GM18508 (cell line): ENCODE measurements around the gene MTF2.
"Not testable (repeated sequence)": the region's sequence is repeated elsewhere in the genome, so short reads cannot be mapped to it uniquely, and the experiment has no call there.

Source experiments
- ATAC-seq: cut with Tn5 transposase; IDR thresholded peaks from one replicate; pipeline ENCODE4 v1.9.1; 2021; ENCODE audit warnings: moderate number of reproducible peaks; ENCODE audit not compliant: insufficient read depth, unreplicated experiment

MTF2 gene

DNA sequence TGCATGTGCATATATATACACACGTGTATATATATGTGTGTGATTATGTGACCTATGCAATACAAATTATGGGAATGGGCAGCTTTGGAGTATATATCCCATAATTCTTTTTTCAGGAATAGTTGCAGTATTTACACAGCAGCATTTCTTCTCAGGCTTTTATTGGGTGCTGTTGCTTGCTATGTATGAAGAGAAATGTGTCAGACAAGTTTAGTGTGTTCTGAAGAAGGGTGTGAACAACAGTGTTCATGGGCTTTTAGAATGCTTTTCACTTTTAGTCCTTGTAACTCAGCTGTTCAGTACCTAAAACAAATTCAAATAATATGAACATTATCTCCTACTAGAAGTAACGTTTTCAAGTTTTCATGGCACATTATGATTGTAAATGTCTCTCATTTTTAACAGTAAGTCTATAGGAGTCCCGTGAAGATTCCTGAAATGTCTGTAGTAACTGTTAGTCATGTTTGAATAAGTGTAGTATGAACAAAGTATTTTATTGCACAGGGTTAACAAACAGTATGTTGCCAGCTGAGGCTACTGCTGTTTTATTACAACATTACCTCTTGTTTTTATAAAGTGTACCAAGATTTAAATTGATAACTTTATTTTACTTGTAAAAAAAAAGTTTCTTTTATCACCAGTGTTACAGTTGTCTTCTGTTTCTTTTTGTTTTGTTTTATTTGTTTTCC lies 58.7 kb downstream of the MTF2 start:
- ATAC-seq, result no peak

DNA sequence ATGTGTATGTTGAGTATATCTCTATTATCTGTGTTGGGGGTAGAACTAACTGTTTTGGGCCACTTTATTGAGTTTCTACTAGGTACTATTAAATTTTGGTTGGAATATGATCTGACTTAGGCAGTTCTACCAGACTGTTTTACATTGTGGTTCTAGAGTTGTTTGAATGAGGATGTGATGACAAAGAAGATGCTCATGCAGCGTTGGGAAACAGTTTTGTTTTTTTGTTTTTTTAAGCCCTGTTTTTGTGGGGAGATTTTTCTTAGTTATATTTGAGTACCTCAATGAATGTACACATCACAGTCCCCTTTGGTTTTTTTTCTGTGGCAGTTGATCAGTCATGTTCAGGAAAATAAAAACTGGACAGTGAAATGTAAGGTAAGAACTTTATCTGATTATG lies 61.0 kb downstream of the MTF2 start:
- no peak for ATAC-seq

DNA sequence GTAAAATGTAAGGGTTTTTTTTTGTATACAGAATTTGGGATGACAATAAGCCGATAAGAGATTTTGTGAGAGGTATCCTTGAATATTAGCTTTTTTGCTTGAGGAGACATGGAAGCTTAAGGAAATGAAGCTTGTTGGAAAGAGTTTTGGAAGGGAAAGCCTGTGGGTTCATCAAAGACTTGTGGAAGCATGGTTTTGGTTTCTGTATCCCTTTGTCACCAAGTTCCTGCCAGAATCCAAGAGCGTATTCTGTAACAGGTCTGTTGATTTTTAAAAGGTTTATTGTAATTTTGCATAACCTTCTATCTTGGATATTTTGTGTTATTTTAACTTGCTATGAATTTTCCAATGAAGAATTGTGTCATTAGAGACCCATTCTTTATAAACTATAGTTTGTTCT lies 63.1 kb downstream of the MTF2 start:
- no peak for ATAC-seq

DNA sequence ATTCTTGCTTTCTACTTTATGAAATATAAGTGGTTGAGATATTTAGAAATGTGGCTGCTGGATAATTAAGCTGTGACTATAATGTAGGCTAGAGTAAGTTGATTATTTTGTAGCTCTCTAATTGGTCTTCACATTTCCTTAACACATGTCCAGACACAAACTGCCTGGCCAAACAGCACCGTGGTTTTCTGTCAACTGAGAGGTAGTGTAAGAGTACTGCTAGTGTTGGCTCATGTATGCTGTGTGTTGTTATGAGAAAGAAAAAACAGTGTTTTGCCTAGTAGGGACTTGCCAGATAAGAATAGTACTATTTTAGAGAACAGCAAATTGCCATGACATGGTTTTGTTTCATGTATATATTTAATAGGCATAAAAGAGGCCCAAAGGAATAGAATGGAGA lies 64.1 kb downstream of the MTF2 start:
- no peak for ATAC-seq

DNA sequence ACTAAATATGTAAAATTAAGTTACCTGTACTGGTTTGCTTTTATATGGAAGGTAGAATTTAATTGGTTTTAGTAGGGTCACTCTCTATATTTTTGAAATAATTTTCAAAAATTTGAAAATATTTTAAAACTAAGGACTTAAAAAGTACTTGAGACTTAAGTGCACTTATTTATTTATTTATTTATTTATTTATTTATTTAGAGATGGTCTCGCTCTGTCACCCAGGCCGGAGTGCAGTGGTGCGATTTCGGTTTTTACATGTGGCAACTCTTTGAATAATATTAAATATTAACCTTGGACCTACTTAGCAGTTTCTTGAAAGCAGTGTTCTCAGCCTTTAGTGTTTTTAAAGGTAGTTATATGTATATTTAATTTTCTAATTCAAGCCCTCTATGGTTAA lies 64.7 kb downstream of the MTF2 start:
- ATAC-seq, result no peak

DNA sequence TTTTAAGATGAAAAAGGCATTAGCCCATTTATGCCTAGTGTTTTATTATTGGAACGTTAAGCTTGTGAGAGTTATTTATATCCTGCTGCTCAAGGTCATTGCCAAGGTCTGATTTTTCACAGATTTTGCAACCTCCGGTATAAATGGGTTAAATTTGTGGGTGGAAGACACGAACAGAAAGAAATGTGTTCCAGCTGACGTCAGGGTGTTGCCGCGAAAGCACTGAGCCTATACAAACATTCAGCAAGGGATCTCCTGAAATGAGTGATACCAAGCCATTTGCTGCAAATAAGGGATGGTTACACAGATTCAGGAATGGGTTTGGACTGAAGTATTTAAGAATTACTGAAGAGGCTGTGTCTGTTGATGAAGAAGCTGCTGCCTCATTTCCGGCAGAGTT lies 68.9 kb downstream of the MTF2 start:
- no peak for ATAC-seq

DNA sequence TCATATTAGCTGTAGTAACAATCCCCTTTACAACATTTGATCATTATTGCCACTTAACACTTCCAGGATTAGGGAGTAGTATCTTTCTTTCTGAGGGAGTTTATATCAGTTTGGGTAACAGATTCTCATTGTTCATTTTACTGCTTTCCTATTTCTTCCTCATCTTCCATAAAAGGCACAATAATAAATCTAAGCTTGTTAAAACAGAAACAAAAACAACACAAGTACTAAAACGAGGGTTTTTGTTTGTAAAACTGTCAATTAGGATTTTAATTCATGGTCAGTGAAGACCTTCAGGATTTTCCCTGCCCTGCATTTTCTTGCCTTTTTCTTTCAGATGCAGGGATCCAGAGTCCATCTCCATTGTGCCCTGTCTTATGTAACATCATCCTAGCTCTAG lies 71.6 kb downstream of the MTF2 start:
- ATAC-seq, result no peak

DNA sequence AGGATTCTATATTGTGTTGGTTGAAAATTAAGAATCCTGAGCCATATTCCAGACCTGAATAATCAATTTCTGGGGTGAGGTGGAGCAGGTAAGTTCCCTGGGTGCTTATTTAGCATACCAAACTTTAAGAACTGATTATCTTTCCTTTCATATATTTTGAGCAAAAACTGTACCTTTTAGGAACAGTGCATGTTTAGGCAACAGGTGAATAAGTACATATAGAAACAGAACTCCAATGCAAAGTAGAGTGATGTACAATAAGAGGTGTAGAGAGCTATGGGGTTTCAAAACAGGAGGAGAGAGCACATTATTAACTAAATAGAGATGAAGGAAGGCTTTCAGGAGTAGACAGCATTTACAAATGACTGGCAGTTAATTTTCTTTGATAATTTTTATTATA lies 72.4 kb downstream of the MTF2 start:
- ATAC-seq, result no peak

DNA sequence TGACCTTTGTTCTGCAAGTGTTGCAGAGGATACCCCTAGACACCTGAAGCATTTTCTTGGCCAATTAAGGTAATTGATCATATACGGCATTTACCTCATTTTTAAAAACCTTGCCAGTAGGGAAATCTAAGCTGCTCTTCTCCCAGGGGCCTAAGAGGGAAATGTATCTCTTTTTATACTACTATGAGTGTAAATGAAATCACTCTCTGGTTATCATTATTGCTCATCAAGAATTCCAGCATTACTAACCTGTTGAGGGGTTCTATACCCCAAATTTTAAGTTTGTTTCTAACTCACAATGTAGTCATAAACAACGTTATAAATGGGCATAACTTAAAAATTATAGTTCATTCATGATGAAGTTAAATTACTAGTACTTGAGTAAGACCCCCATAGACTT lies 73.8 kb downstream of the MTF2 start:
- no peak for ATAC-seq

DNA sequence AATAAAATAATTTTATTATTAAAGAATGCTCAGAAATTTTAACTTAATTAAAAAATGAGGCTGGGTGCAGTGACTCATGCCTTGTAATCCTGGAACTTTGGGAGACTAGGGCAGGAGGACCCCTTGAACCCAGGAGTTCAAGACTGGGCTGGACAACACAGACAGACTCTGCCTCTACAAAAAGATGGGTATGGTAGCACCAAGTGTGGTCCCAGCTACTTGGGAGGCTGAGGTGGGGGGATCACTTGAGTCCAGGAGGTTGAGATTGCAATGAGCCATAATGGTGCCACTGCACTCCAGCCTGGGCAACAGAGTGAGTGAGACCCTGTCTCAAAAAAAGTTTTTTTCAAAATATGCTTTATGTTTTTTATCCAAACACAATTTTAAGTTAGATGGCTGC lies 75.8 kb downstream of the MTF2 start:
- no peak for ATAC-seq

DNA sequence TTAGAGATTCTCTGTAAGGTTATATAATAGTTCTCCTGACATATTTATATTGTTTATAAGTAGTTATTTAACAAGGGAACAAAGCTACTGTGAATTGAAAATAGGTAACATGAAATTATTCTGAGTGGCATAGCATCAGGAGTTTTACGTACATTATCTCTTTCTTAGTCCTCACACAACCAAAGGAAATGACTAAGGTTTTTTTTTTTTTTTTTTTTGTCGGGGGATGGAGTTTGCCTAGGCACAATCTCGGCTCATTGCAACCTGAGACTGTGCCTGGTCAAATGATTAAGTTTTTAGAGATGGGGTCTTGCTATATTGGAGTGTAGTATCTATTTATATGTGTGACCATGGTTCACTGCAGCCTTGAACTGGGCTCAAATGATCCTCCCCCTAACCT lies 76.3 kb downstream of the MTF2 start:
- ATAC-seq, result no peak

DNA sequence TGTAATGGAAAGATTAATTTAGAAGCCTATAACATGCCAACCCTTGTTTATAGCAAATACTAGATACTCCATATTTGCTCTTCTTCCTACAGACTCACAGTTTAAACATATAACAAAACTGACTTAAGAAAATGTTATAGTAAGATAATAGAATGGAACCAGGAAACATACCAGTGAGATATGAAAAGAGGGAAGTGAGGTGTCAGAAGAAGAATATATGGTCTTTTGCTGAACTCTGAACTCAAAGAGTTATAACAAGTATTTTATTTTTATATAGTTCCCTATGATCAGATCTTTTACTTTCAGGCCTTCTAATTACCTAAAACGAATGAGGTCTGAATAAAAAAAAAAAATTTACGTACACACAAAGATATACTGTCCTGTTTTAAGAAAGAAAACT lies 80.3 kb downstream of the MTF2 start:
- no peak for ATAC-seq

DNA sequence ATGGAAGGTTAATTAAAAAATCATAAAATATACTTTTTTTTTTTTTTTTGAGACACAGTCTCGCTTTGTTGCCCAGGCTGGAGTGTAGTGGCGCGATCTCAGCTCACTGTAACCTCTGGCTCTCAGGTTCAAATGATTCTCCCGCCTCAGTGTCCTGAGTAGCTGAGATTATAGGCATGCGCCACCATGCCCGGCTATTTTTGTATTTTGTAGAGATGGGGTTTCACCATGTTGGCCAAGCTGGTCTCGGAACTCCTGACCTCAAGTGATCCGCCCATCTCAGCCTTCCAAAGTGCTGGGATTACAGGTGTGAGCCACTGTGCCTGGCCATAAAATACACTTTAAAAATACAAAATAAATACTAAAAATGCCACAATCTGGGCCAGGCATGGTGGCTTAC lies 84.2 kb downstream of the MTF2 start:
- ATAC-seq, result not testable (repeated sequence)

DNA sequence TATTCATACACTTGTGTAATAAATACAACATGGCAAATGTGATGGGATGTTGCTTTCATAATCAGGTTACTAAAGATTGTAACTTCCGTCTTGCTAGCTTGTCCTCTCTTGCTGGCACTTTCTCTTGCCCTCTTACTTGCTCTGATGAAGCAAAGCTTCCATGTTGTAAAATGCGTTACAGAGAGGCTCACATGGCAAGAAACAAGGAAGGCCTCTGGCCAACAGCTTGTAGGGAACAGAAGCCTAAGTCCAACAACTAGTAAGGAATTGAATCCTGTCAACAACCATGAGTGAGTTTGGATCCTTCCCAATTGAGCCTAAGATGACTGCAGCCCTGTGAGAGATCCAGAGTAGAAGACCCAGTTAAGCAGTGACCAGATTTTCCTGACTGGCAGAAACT lies 85.7 kb downstream of the MTF2 start:
- ATAC-seq, result no peak

DNA sequence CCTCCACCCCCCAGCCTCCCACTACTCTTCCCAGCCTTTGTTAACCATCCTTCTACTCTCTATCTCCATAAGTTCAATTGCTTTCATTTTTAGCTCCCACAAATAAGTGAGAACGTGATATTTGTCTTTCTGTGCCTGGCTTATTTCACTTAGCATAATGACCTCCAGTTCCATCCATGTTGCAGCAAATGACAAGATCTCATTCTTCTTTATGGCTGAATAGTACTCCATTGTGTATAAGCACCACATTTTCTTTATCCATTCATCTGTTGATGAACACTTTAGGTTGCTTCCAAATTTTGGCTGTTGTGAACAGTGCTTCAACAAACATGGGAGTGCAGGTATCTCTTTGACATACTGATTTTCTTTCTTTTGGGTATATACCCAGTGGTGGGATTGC lies 86.8 kb downstream of the MTF2 start:
- not testable (repeated sequence) for ATAC-seq

DNA sequence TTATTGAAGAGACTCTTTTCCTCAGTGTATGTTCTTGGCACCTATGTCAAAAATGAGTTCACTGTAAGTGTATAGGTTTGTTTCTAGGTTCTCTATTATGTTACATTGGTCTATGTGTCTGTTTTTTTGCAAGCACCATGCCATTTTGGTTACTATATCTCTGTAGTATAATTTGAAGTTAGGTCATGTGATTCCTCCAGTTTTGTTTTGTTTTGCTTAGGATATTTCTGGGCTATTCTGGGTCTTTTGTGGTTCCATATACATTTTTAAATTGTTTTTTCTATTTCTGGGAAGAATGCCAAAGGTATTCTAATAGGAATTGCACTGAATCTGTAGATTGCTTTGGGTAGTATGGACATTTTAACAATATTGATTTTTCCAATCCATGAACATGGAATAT lies 87.9 kb downstream of the MTF2 start:
- ATAC-seq, result no peak

DNA sequence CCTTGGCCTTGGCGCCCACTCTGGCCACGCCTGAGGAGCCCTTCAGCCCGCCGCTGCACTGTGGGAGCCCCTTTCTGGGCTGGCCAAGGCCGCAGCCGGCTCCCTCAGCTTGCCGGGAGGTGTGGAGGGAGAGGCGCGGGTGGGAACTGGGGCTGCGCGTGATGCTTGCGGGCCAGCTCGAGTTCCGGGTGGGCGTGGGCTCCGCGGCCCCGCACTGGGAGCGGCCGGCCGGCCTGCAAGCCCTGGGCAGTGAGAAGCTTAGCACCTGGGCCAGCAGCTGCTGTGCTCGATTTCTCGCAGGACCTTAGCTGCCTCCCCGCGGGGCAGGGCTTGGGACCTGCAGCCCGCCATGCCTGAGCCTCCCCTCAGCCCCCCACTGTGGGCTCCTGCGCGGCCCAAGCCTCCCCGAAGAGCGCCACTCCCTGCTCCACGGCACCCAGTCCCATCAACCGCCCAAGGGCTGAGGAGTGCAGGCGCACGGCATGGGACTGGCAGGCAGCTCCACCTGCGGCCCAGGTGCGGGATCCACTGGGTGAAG lies 91.1 kb downstream of the MTF2 start:
- not testable (repeated sequence) for ATAC-seq

DNA sequence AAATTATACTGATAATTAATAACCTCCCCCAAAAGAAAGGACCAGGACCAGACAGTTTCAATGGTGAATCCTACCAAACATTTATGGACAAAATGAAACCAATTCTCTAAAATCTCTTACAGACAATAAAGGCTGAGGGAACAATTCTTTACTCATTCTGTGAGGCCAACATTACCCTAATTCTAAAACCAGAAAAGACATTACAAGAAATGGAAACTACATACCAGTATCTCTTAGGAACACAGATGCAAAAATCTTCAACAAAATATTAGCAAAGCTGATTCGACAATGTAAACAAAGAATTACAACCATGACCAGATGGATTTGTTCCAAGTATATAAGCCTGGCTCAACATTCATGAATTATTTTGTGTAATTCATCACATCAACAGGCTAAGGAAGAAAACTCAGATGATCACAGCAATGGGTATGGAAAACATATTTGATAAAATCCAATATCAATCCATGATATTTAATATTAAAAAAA lies 92.5 kb downstream of the MTF2 start:
- no peak for ATAC-seq

DNA sequence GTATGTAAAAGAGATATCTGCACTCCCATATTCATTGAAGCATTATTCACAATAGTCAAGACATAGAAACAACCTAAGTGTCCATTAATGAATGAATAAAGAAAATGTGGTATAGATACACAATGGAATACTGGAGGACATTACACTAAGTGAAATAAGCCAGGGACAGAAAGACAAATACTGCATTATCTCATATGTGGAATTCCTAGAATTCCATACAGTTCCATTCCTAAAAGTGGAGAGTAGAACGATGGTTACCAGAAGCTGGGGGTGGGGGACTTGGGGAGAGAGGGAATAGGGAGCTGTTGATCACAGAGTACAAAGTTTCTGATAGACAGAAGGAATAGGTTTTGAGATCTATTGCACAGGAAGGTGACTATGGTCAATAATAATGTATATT lies 93.7 kb downstream of the MTF2 start:
- ATAC-seq, result no peak

DNA sequence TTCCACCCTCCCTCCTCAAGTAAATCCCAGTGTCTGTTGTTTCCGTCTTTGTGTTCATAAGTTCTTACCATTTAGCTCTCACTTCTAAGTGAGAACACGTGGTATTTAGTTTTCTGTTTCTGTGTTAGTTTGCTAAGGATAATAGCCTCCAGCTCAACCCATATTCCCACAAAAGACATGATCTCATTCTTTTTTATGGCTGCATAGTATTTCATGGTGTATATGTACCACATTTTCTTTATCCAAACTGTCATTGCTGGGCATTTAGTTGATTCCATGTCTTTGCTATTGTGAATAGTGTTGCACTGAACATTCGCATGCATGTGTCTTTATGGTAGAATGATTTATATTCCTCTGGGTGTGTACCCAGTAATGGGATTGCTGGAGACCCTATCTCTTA lies 95.6 kb downstream of the MTF2 start:
- not testable (repeated sequence) for ATAC-seq

DNA sequence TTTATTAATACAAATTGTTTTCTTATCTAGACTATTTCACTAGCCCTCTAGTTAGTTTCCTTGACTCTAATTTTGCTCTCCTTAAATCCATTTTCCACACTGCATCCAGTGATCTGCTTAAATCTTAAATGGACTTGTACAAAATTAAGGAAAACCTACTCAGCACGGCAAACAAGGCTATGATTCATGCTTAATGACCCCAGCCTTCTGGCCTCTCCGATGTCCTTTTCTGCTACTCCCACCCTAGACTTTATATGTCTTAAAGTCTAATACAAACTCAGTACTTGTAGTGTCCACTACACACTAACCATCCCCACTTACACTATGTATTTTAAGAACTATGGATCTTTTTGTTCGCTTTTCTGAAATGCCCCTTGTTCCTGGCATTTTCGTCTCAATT lies 98.9 kb downstream of the MTF2 start:
- ATAC-seq, result no peak

DNA sequence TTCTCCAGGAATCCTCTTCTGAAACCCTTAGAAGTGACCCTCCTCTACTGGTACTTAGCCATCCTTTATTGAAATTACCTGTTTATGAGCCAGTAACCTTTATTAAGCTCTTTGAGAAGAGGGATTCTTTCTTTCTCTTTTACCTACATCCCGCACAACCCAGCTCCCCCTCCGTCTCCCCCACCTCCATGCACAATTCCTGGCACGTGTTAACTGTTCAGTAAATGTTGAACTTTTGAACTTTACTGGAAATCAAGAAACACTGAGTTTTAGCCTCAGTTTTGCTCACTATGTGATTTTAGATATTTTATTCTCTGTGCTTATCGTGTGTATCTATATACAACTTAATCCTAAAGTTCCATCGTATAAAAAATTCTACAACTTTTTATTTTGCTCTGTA lies 99.3 kb downstream of the MTF2 start:
- no peak for ATAC-seq
